Stomach (tissue), 4 donors: Measurements from ENCODE around the gene ITPR1.

Experiments
- POLR2A ChIP-seq, 4 donors: fragments of 450-650 bp; IDR thresholded peaks; one replicate each; pipeline ENCODE4 v1.6.1; 2016; ENCODE audit warnings: antibody characterized with exemption in 4 of 4, control low read depth in 2 of 4, mild to moderate bottlenecking in 1 of 4, moderate library complexity in 1 of 4
- POLR2AphosphoS5 ChIP-seq, 3 donors: sonication (generic); formaldehyde crosslinking; IDR thresholded peaks; one replicate each; pipeline ENCODE4 v1.6.1; 2016; ENCODE audit warnings: antibody characterized with exemption in 3 of 3
- TF ChIP-seq, protein P1 (sequence below), 7 experiments: fragments of 450-650 bp in 4 of 7; fragments of 200-600 bp in 3 of 7; sonication (generic) in 3 of 7; IDR thresholded peaks; one replicate each; pipeline ENCODE4 v1.5.1; 2016 to 2019; ENCODE audit warnings: antibody characterized with exemption in 7 of 7, control low read depth in 2 of 7, mild to moderate bottlenecking in 1 of 7

DNA sequence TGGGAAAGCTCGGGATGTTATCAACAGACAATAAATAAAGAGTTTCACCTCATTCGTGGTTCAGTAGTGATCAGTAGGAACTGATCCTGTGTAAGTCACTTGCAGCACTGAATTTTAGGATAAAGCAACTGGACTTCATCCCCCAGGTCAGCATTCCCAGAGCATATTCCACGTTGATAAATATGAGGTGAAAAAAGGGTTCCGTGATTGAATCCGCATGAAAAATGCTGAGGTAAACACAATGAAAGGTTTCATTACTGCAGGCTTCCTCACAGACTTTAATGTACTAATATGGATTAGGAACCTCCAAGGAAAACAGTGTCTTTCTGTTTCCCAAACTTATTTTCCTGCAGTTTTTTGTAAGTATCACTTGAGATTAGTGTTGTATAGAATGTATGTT is 308.7 kb downstream of the ITPR1 start:
- no peak for TF ChIP-seq POLR2A (IDR thresholded peaks at IDR 0.05)
- TF ChIP-seq POLR2AphosphoS5 (IDR thresholded peaks at IDR 0.05) = no peak
- TF ChIP-seq, protein P1, sequence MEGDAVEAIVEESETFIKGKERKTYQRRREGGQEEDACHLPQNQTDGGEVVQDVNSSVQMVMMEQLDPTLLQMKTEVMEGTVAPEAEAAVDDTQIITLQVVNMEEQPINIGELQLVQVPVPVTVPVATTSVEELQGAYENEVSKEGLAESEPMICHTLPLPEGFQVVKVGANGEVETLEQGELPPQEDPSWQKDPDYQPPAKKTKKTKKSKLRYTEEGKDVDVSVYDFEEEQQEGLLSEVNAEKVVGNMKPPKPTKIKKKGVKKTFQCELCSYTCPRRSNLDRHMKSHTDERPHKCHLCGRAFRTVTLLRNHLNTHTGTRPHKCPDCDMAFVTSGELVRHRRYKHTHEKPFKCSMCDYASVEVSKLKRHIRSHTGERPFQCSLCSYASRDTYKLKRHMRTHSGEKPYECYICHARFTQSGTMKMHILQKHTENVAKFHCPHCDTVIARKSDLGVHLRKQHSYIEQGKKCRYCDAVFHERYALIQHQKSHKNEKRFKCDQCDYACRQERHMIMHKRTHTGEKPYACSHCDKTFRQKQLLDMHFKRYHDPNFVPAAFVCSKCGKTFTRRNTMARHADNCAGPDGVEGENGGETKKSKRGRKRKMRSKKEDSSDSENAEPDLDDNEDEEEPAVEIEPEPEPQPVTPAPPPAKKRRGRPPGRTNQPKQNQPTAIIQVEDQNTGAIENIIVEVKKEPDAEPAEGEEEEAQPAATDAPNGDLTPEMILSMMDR (IDR thresholded peaks at IDR 0.05) = no peak
